H1 (cell line): ENCODE data around the gene NEDD9. TPM values are rescaled to one million over a fixed set of nuclear protein-coding genes. Genes with fewer than 3 reads are reported as not detected.

Source experiments
- CTCF ChIA-PET: fragments of 300-600 bp; sonication (Branson Sonifier 250); formaldehyde crosslinking; loops from one replicate; lab custom pipeline; 2021; ENCODE audit not compliant: partially characterized antibody; lab: Charles Lee
- POLR2A ChIA-PET: fragments of 300-600 bp; sonication (Branson Sonifier 250); formaldehyde crosslinking; loops from one replicate; lab custom pipeline; 2021; ENCODE audit warnings: inconsistent platforms; ENCODE audit not compliant: partially characterized antibody; lab: Charles Lee
- DNase-seq, 2 experiments: peaks; one replicate each; pipeline versions ENCODE4 v3.0.0 to v3.0.0-alpha.2; 2010 to 2022; ENCODE audit warnings: low spot score in 2 of 2, low read depth in 1 of 2, mixed read lengths in 1 of 2
- FAIRE-seq: peaks from 2 replicates; lab custom pipeline; 2011; peaks lifted over from hg19 to GRCh38; lab: Jason Lieb, UNC
- H2AFZ ChIP-seq: 2 replicates; pipeline ENCODE4 v1.8.1; 2012; ENCODE audit warnings: low read length, inconsistent platforms
- H2AK5ac ChIP-seq: 2 replicates; pipeline ENCODE4 v1.6.1; 2013; ENCODE audit warnings: low read depth, low read length
- H2BK120ac ChIP-seq: replicated peaks from 2 replicates; pipeline ENCODE3; 2013; ENCODE audit warnings: low read depth, low read length, inconsistent platforms
- H2BK12ac ChIP-seq: 2 replicates; pipeline ENCODE4 v1.6.1; 2013; ENCODE audit warnings: low read depth, low read length
- H2BK15ac ChIP-seq: 2 replicates; pipeline ENCODE4 v1.6.1; 2013; ENCODE audit warnings: low read length
- H2BK20ac ChIP-seq: 2 replicates; pipeline ENCODE4 v1.6.1; 2013; ENCODE audit warnings: low read length
- H2BK5ac ChIP-seq: 2 replicates; pipeline ENCODE4 v1.6.1; 2013; ENCODE audit warnings: low read depth, low read length
- H3K14ac ChIP-seq: 2 replicates; pipeline ENCODE4 v1.6.1; 2013; ENCODE audit warnings: inconsistent platforms; ENCODE audit not compliant: insufficient read length
- H3K18ac ChIP-seq: 2 replicates; pipeline ENCODE4 v1.6.1; 2013; ENCODE audit warnings: low read length; ENCODE audit errors: extremely low read depth
- H3K23ac ChIP-seq: 2 replicates; pipeline ENCODE4 v1.6.1; 2013; ENCODE audit warnings: inconsistent platforms; ENCODE audit not compliant: insufficient read length
- H3K23me2 ChIP-seq: 2 replicates; pipeline ENCODE4 v1.6.1; 2013; ENCODE audit warnings: low read depth, low read length
- H3K27ac ChIP-seq: 2 replicates; pipeline ENCODE4 v1.6.1; 2011; ENCODE audit warnings: low read depth, low read length, inconsistent platforms
- H3K27me3 ChIP-seq, 4 experiments: replicated peaks in 1 of 4; 1 replicate in 1 of 4; 2 replicates in 3 of 4; pipeline versions ENCODE4 v1.6.1 to v1.8.1; 2011 to 2013; ENCODE audit warnings: low read length in 3 of 4, mild to moderate bottlenecking in 3 of 4, inconsistent platforms in 2 of 4, mixed read lengths in 2 of 4, moderate library complexity in 1 of 4; ENCODE audit not compliant: control insufficient read depth in 3 of 4, insufficient read depth in 3 of 4; ENCODE audit errors: extremely low read depth in 1 of 4
- H3K36me3 ChIP-seq, 4 experiments: 2 replicates each; pipeline versions ENCODE4 v1.6.1 to v1.8.1; 2011 to 2013; ENCODE audit warnings: mild to moderate bottlenecking in 4 of 4, low read length in 3 of 4, moderate library complexity in 2 of 4, control low read depth in 1 of 4, inconsistent platforms in 1 of 4; ENCODE audit not compliant: insufficient read depth in 4 of 4, control insufficient read depth in 2 of 4
- H3K4ac ChIP-seq: replicated peaks from 2 replicates; pipeline ENCODE3; 2013; ENCODE audit warnings: low read length, low read depth, mixed read lengths, inconsistent platforms; ENCODE audit not compliant: insufficient read length
- H3K4me1 ChIP-seq, 4 experiments: replicated peaks in 1 of 4; 1 replicate in 1 of 4; 2 replicates in 3 of 4; pipeline versions ENCODE4 v1.6.1 to v1.8.1; 2011 to 2013; ENCODE audit warnings: low read length in 3 of 4, inconsistent platforms in 2 of 4, mixed read lengths in 1 of 4; ENCODE audit not compliant: insufficient read depth in 4 of 4, control insufficient read depth in 3 of 4
- H3K4me2 ChIP-seq, 2 experiments: 2 replicates each; pipeline versions ENCODE4 v1.6.1 to v1.8.1; 2011 to 2013; ENCODE audit warnings: low read depth in 2 of 2, low read length in 2 of 2, control low read depth in 1 of 2, inconsistent platforms in 1 of 2, mild to moderate bottlenecking in 1 of 2; ENCODE audit not compliant: insufficient read depth in 1 of 2
- H3K4me3 ChIP-seq, 4 experiments: fragments of 200-600, 300-600 bp in 1 of 4; sonication (generic), shearing (Covaris generic), sonication (Bioruptor Twin) in 1 of 4; 2 replicates each; pipeline versions ENCODE4 v1.5.1 to v1.8.1; 2011 to 2016; ENCODE audit warnings: low read length in 4 of 4, low read depth in 3 of 4, control low read depth in 2 of 4, inconsistent platforms in 2 of 4, mild to moderate bottlenecking in 2 of 4, mixed read lengths in 1 of 4, moderate library complexity in 1 of 4; ENCODE audit not compliant: insufficient read depth in 2 of 4; ENCODE audit errors: extremely low read depth in 1 of 4
- H3K56ac ChIP-seq: replicated peaks from 2 replicates; pipeline ENCODE3; 2013; ENCODE audit warnings: low read depth, mild to moderate bottlenecking, mixed read lengths, low read length, inconsistent platforms; ENCODE audit not compliant: insufficient read length
- H3K79me1 ChIP-seq: 2 replicates; pipeline ENCODE4 v1.6.1; 2013; ENCODE audit warnings: low read depth, low read length, control low read depth
- H3K79me2 ChIP-seq, 2 experiments: 2 replicates each; pipeline versions ENCODE4 v1.6.1 to v1.8.1; 2012 to 2013; ENCODE audit warnings: low read length in 2 of 2, mild to moderate bottlenecking in 2 of 2, inconsistent platforms in 1 of 2; ENCODE audit not compliant: insufficient read depth in 2 of 2, control insufficient read depth in 1 of 2
- H3K9ac ChIP-seq, 4 experiments: replicated peaks in 1 of 4; 1 replicate in 1 of 4; 2 replicates in 3 of 4; pipeline versions ENCODE4 v1.6.1 to v1.8.1; 2011 to 2013; ENCODE audit warnings: low read depth in 3 of 4, low read length in 3 of 4, control low read depth in 2 of 4, mild to moderate bottlenecking in 2 of 4, moderate library complexity in 2 of 4, inconsistent platforms in 1 of 4; ENCODE audit errors: extremely low read depth in 1 of 4
- H3K9me3 ChIP-seq, 2 experiments: 2 replicates each; pipeline versions ENCODE4 v1.6.1 to v1.8.1; 2012 to 2013; ENCODE audit warnings: mild to moderate bottlenecking in 2 of 2, moderate library complexity in 2 of 2, control low read depth in 1 of 2, inconsistent platforms in 1 of 2, low read depth in 1 of 2, low read length in 1 of 2, mixed read lengths in 1 of 2; ENCODE audit not compliant: insufficient read depth in 2 of 2
- H4K20me1 ChIP-seq, 2 experiments: replicated peaks in 1 of 2; 2 replicates each; pipeline versions ENCODE3 to v1.8.1; 2011 to 2013; ENCODE audit warnings: inconsistent platforms in 2 of 2, low read length in 2 of 2, mild to moderate bottlenecking in 1 of 2; ENCODE audit not compliant: insufficient read depth in 2 of 2, control insufficient read depth in 1 of 2
- H4K5ac ChIP-seq: 2 replicates; pipeline ENCODE4 v1.6.1; 2013; ENCODE audit warnings: low read length, low read depth, mixed read lengths, inconsistent platforms; ENCODE audit not compliant: insufficient read length
- H4K8ac ChIP-seq: 2 replicates; pipeline ENCODE4 v1.8.0; 2013; ENCODE audit warnings: mild to moderate bottlenecking, moderate library complexity, low read length, inconsistent platforms; ENCODE audit not compliant: insufficient read depth; ENCODE audit errors: extremely low read depth
- H4K91ac ChIP-seq: replicated peaks from 2 replicates; pipeline ENCODE3; 2013; ENCODE audit warnings: low read length, mixed read lengths, inconsistent platforms; ENCODE audit not compliant: insufficient read length
- CEBPB ChIP-seq: IDR thresholded peaks from 2 replicates; pipeline ENCODE4 v1.6.1; 2012; ENCODE audit warnings: low read depth, low read length
- GABPA ChIP-seq: IDR thresholded peaks from 2 replicates; pipeline ENCODE4 v1.6.1; 2011; ENCODE audit warnings: mild to moderate bottlenecking, low read length, moderate library complexity, borderline replicate concordance; ENCODE audit not compliant: insufficient read depth
- GTF2F1 ChIP-seq: IDR thresholded peaks from 2 replicates; pipeline ENCODE4 v1.6.1; 2012; ENCODE audit warnings: low read depth, low read length, improper control_type of control experiment, borderline replicate concordance
- RAD21 ChIP-seq, 2 experiments: IDR thresholded peaks in 1 of 2; conservative IDR thresholded peaks in 1 of 2; 2 replicates each; pipeline ENCODE4 v1.6.1; 2011; ENCODE audit warnings: low read depth in 2 of 2, low read length in 2 of 2, improper control_type of control experiment in 1 of 2, inconsistent platforms in 1 of 2, mild to moderate bottlenecking in 1 of 2, moderate library complexity in 1 of 2
- RBBP5 ChIP-seq: IDR thresholded peaks from 2 replicates; pipeline ENCODE4 v1.7.1; 2012; ENCODE audit warnings: low read depth, mild to moderate bottlenecking, inconsistent platforms, low read length, moderate library complexity, borderline replicate concordance
- SAP30 ChIP-seq: fragments of 300-600 bp; sonication (generic); IDR thresholded peaks from 2 replicates; pipeline ENCODE4 v1.7.1; 2012; ENCODE audit warnings: low read length, moderate library complexity, mild to moderate bottlenecking, inconsistent platforms; ENCODE audit not compliant: insufficient read depth, insufficient replicate concordance
- TAF7 ChIP-seq: optimal IDR thresholded peaks from 2 replicates; pipeline ENCODE3; 2011; ENCODE audit warnings: low read depth, mild to moderate bottlenecking, inconsistent platforms, low read length, moderate library complexity, borderline replicate concordance
- ZNF274 ChIP-seq: IDR thresholded peaks from 2 replicates; pipeline ENCODE4 v1.7.0; 2012; ENCODE audit warnings: low read length, borderline replicate concordance; ENCODE audit errors: extremely low read depth
- WGBS, 2 experiments: shearing (Covaris generic) in 1 of 2; methylation state at CpG; one replicate each; pipeline versions ENCODE4 v1.1.6 to v1.1.7; 2013 to 2015; ENCODE audit warnings: low lambda C conversion rate in 2 of 2, mixed read lengths in 2 of 2, inconsistent platforms in 1 of 2, low coverage in 1 of 2, missing lambda C conversion rate in 1 of 2; ENCODE audit not compliant: insufficient replicate concordance in 2 of 2, insufficient coverage in 1 of 2, insufficient read length in 1 of 2; ENCODE audit errors: extremely low coverage in 1 of 2, missing lambda C conversion rate in 1 of 2; 5-methylcytosine and 5-hydroxymethylcytosine counted together
- polyA plus RNA-seq, 7 experiments: library from polyadenylated mRNA; depleted of rRNA in 3 of 7; stranded (reverse) in 5 of 7; unstranded in 2 of 7; fragments of >200 nt in 5 of 7; fragments of 200-250 nt in 2 of 7; gene quantifications; 1 replicate in 5 of 7; 2 replicates in 1 of 7; 4 replicates in 1 of 7; pipeline versions ENCODE4 v1.2.1 to v1.2.3, GENCODE V29; 2011 to 2013; ENCODE audit warnings: missing spikeins in 2 of 7, mixed read lengths in 2 of 7
- total RNA-seq: library from RNA; stranded (reverse); fragmentation: NEBNext Ultra II Directional; extraction: Animal tissue kit (Norgen Biotek cat#: 25700); gene quantifications from 2 replicates; pipeline ENCODE4 v1.2.1, GENCODE V29; 2021

The NEDD9 gene
- total and polyA plus RNA-seq, 2 of the 8 experiments (the other 6 are each of a cell fraction or from before 2014, with no cell fraction given): 3.6 to 12.0 TPM

DNA sequence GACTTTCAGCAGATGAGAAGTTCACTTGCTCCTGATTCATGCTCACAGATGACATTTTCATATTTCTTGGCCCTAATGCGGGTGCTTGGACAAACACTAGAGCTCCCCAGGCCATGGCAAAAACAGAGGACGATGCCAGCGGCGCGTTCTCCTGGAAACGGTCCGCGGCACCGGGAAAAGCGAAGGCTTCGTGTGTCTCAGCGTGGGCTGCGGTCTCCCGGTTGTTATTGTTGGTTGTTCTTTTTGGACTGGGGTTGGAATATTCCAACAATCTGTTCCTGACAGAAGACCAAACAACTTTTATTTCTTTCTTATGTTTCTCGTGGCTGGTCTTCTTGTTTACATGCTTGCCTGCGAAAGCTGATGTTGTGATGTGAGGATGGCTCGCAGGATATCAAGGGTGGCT is 46.8 kb upstream of the NEDD9 start:
- Histone ChIP-seq H3K27ac (no peak overlapping the region), H3K4me2 (no peak overlapping the region), H4K8ac (no peak overlapping the region), H4K5ac (no peak overlapping the region), H3K56ac (no peak overlapping the region), H3K9me3 (no peaks in the 10 kb centered on the region), H4K20me1 (no peaks in the 10 kb centered on the region), H2BK15ac (no peak overlapping the region), H3K14ac (no peak overlapping the region), H2AFZ (no peak overlapping the region), H3K9ac (no peak overlapping the region), H3K23me2 (no peaks in the 10 kb centered on the region), H3K27me3 (no peaks in the 10 kb centered on the region; a peak in 1 of 7 replicates), H3K4me3 (no peak overlapping the region), H4K91ac (no peak overlapping the region), H3K36me3 (no peaks in the 10 kb centered on the region), H3K4ac (no peak overlapping the region), H2BK20ac (no peak overlapping the region), H3K79me2 (no peaks in the 10 kb centered on the region), H3K79me1 (no peaks in the 10 kb centered on the region), H2BK5ac (no peak overlapping the region), H3K4me1 (peaks cover 4 to 9% (median 8%) of the 10 kb centered on the region in 4 experiments; a peak in 6 of 7 replicates), H2BK120ac (no peak overlapping the region), H2BK12ac (no peak overlapping the region), H2AK5ac (no peak overlapping the region), H3K18ac (no peak overlapping the region), H3K23ac (no peak overlapping the region)
- 95% methylated on average over 17 of the region's 17 CpGs; no CpG with 5 or more reads in 1 of the 2 experiments for WGBS, 2 experiments
- TF ChIP-seq RAD21 (IDR thresholded peaks at IDR 0.05 in 1 of 2, conservative IDR thresholded peaks at IDR 0.05 in 1 of 2; ENCODE audit: low read depth in 2 of 2, low read length in 2 of 2): no peak
- no peak for TF ChIP-seq TAF7
- TF ChIP-seq CEBPB: no peak
- no peak for TF ChIP-seq SAP30
- TF ChIP-seq GABPA: no peak
- no peak for TF ChIP-seq RBBP5
- no peak for TF ChIP-seq ZNF274
- no peak for TF ChIP-seq GTF2F1
- CTCF ChIA-PET: interaction anchor here (0.9 to 2.0 kb wide), 4 partner anchors 18 to 217 kb away, joined by 3 to 10 read pairs (median 4); no protein-coding TSS in a partner anchor
- FAIRE-seq: no peak
- no peak for DNase-seq
- POLR2A ChIA-PET: no interaction called here
